Progenitor cell of endocrine pancreas (in vitro differentiated cells): Measurements from ENCODE around the gene NHLRC1. TPM values are rescaled to one million over a fixed set of nuclear protein-coding genes. Genes with fewer than 3 reads are reported as not detected.

Source experiments
- DNase-seq: peaks from one replicate; pipeline ENCODE4 v3.0.0; 2021; ENCODE audit warnings: low spot score; ENCODE audit not compliant: unreplicated experiment
- H3K27ac Mint-ChIP-seq: 2 replicates; pipeline ENCODE4 v1.8.0; 2021; ENCODE audit warnings: mild to moderate bottlenecking, moderate library complexity, mixed read lengths
- H3K27me3 Mint-ChIP-seq: 2 replicates; pipeline ENCODE4 v1.8.0; 2021; ENCODE audit warnings: mixed read lengths
- H3K36me3 Mint-ChIP-seq: 2 replicates; pipeline ENCODE4 v1.8.0; 2022; ENCODE audit warnings: mixed read lengths; ENCODE audit not compliant: insufficient read depth
- H3K4me1 Mint-ChIP-seq: 2 replicates; pipeline ENCODE4 v1.8.0; 2021; ENCODE audit warnings: low read depth, mixed read lengths
- H3K4me3 Mint-ChIP-seq: 2 replicates; pipeline ENCODE4 v1.8.0; 2021; ENCODE audit warnings: low read depth, mild to moderate bottlenecking, moderate library complexity, mixed read lengths
- H3K9me3 Mint-ChIP-seq: 2 replicates; pipeline ENCODE4 v1.8.0; 2021; ENCODE audit warnings: low read depth, mixed read lengths
- CTCF ChIP-seq: fragments of 200-600 bp; sonication (generic); IDR thresholded peaks from one replicate; pipeline ENCODE4 v1.5.0; 2021; ENCODE audit warnings: antibody characterized with exemption, mild to moderate bottlenecking; ENCODE audit not compliant: unreplicated experiment
- total RNA-seq: library from RNA; stranded (reverse); gene quantifications from 2 replicates; pipeline ENCODE4 v1.2.1, GENCODE V29; 2021

Gene NHLRC1
- total RNA-seq, 1 donor from 2014 or later, result 0.65 TPM

GRCh38 chr6:18162401-18162800, 39.9 kb upstream of the NHLRC1 start:
- no peaks in the 10 kb centered on the region for H3K4me1 Mint-ChIP-seq
- H3K27ac Mint-ChIP-seq, result no peak overlapping the region
- no peak for DNase-seq
- TF ChIP-seq CTCF, result no peak
- H3K9me3 Mint-ChIP-seq, result no peaks in the 10 kb centered on the region
- H3K27me3 Mint-ChIP-seq, result no peaks in the 10 kb centered on the region
- no peak overlapping the region for H3K4me3 Mint-ChIP-seq
- peaks cover 12% of the 10 kb centered on the region for H3K36me3 Mint-ChIP-seq

- no peaks in the 10 kb centered on the region for H3K27me3 Mint-ChIP-seq
- H3K4me1 Mint-ChIP-seq, result no peaks in the 10 kb centered on the region
- peaks cover 12% of the 10 kb centered on the region for H3K36me3 Mint-ChIP-seq
- DNase-seq, result no peak
- TF ChIP-seq CTCF, result no peak
- H3K9me3 Mint-ChIP-seq, result no peaks in the 10 kb centered on the region
- no peak overlapping the region for H3K27ac Mint-ChIP-seq
- no peak overlapping the region for H3K4me3 Mint-ChIP-seq
Measured at GRCh38 chr6:18161431-18161830, 39.0 kb upstream of the NHLRC1 start.

GRCh38 chr6:18160911-18161310, 38.4 kb upstream of the NHLRC1 start:
- TF ChIP-seq CTCF, result no peak
- DNase-seq, result no peak
- no peak overlapping the region for H3K27ac Mint-ChIP-seq
- no peaks in the 10 kb centered on the region for H3K27me3 Mint-ChIP-seq
- peaks cover 12% of the 10 kb centered on the region for H3K36me3 Mint-ChIP-seq
- no peaks in the 10 kb centered on the region for H3K9me3 Mint-ChIP-seq
- peaks cover 3% of the 10 kb centered on the region for H3K4me1 Mint-ChIP-seq
- no peak overlapping the region for H3K4me3 Mint-ChIP-seq

- Mint-ChIP-seq H3K36me3 (peaks cover 1% of the 10 kb centered on the region), H3K9me3 (no peaks in the 10 kb centered on the region), H3K27ac (peak overlapping the region; percentile 95), H3K27me3 (no peaks in the 10 kb centered on the region), H3K4me3 (peak overlapping the region; percentile 98), H3K4me1 (peaks cover 23% of the 10 kb centered on the region)
- DNase-seq, result peak; percentile 53
- TF ChIP-seq CTCF, result peak; percentile 52
Measured at GRCh38 chr6:18155864-18156421, 33.5 kb upstream of the NHLRC1 start.

- Mint-ChIP-seq H3K4me1 (peaks cover 23% of the 10 kb centered on the region), H3K27me3 (no peaks in the 10 kb centered on the region), H3K9me3 (no peaks in the 10 kb centered on the region), H3K36me3 (peaks cover 1% of the 10 kb centered on the region), H3K4me3 (peak within 1 kb of the TSS; percentile 98), H3K27ac (peak within 1 kb of the TSS; percentile 99)
- no peak for TF ChIP-seq CTCF
- DNase-seq, result peak; percentile 97
Measured at GRCh38 chr6:18155150-18155863, 32.8 kb upstream of the NHLRC1 start, which contains the start of gene KDM1B. KDM1B (plus strand) TSS chr6:18155422; CDS start chr6:18159896, 4,474 bp downstream.
